Prostate gland (tissue), 2 donors: Measurements from ENCODE around the gene TAF4. TPM values are rescaled to one million over a fixed set of nuclear protein-coding genes. Genes with fewer than 3 reads are reported as not detected.

Experiments
- DNase-seq: peaks from one replicate; pipeline ENCODE4 v3.0.0-alpha.2; 2019; ENCODE audit warnings: low spot score
- H3K27ac ChIP-seq, 2 donors: fragments of 200-600 bp; sonication (generic); 2 replicates each; pipeline ENCODE4 v1.5.1; 2017 to 2019
- H3K27me3 ChIP-seq: fragments of 200-600 bp; sonication (generic); replicated peaks from 2 replicates; pipeline ENCODE4 v1.5.1; 2019; ENCODE audit not compliant: insufficient read depth
- H3K36me3 ChIP-seq, 2 donors: fragments of 200-600 bp; sonication (generic); 1 replicate in 1 of 2; 2 replicates in 1 of 2; pipeline versions ENCODE4 v1.5.1 to v1.8.1; 2017 to 2019
- H3K4me1 ChIP-seq: fragments of 200-600 bp; sonication (generic); replicated peaks from 2 replicates; pipeline ENCODE4 v1.5.1; 2019
- H3K4me3 ChIP-seq, 2 donors: fragments of 200-600 bp; sonication (generic); 2 replicates each; pipeline ENCODE4 v1.5.1; 2017 to 2019
- H3K9me3 ChIP-seq: fragments of 200-600 bp; sonication (generic); 2 replicates; pipeline ENCODE4 v1.5.1; 2017
- CTCF ChIP-seq, 4 experiments: fragments of 200-600 bp in 2 of 4; fragments of 450-650 bp in 2 of 4; sonication (generic) in 2 of 4; IDR thresholded peaks; 1 replicate in 3 of 4; 2 replicates in 1 of 4; pipeline ENCODE4 v1.5.1; 2016 to 2019; ENCODE audit warnings: antibody characterized with exemption in 4 of 4, mild to moderate bottlenecking in 2 of 4, moderate library complexity in 2 of 4
- POLR2A ChIP-seq: fragments of 450-650 bp; IDR thresholded peaks from one replicate; pipeline ENCODE4 v1.6.1; 2016; ENCODE audit warnings: antibody characterized with exemption, mild to moderate bottlenecking
- POLR2AphosphoS5 ChIP-seq: sonication (generic); formaldehyde crosslinking; IDR thresholded peaks from one replicate; pipeline ENCODE4 v1.6.1; 2017; ENCODE audit warnings: antibody characterized with exemption
- WGBS: methylation state at CpG from one replicate; pipeline ENCODE4 v1.1.5; 2018; 5-methylcytosine and 5-hydroxymethylcytosine counted together
- intact Hi-C: fragments of 100-400 bp; cut with DNase I; formaldehyde crosslinking; loops from one replicate; pipeline ENCODE4 v1.14.2; 2022
- total RNA-seq, 2 donors: library from RNA; depleted of rRNA; stranded (reverse); fragments of >200 nt; gene quantifications; one replicate each; pipeline ENCODE4 v1.1.0, GENCODE V29; 2016

The TAF4 gene
- total RNA-seq, 2 donors from 2014 or later = 19.9 to 57.1 TPM

- no peaks in the 10 kb centered on the region for H3K4me1 ChIP-seq
- WGBS = 92% methylated on average over 15 of the region's 15 CpGs
- no peak overlapping the region for H3K27ac ChIP-seq
- intact Hi-C loops = no loop called here
- H3K36me3 ChIP-seq = no peaks in the 10 kb centered on the region
- no peak for TF ChIP-seq POLR2A
- no peaks in the 10 kb centered on the region for H3K27me3 ChIP-seq
- no peak overlapping the region for H3K4me3 ChIP-seq
- DNase-seq = no peak
- no peaks in the 10 kb centered on the region for H3K9me3 ChIP-seq
Observed at GRCh38 chr20:62046431-62046830, 19.2 kb downstream of the TAF4 start.

GRCh38 chr20:62045529-62046285 is 20.0 kb downstream of the TAF4 start:
- H3K36me3 ChIP-seq = no peaks in the 10 kb centered on the region
- H3K27me3 ChIP-seq = no peaks in the 10 kb centered on the region
- H3K4me1 ChIP-seq = no peaks in the 10 kb centered on the region
- no peak for TF ChIP-seq POLR2AphosphoS5
- TF ChIP-seq CTCF (IDR thresholded peaks at IDR 0.05) = no peak
- no peak for TF ChIP-seq POLR2A
- no peak overlapping the region for H3K4me3 ChIP-seq
- H3K9me3 ChIP-seq = no peaks in the 10 kb centered on the region
- intact Hi-C loops = no loop called here
- no peak for DNase-seq
- H3K27ac ChIP-seq = no peak overlapping the region
- WGBS = 80% methylated on average over 22 of the region's 22 CpGs

- intact Hi-C loops = no loop called here
- Histone ChIP-seq H3K4me3 (no peak overlapping the region), H3K4me1 (no peaks in the 10 kb centered on the region), H3K36me3 (no peaks in the 10 kb centered on the region), H3K27ac (no peak overlapping the region), H3K27me3 (no peaks in the 10 kb centered on the region), H3K9me3 (no peaks in the 10 kb centered on the region)
- no peak for DNase-seq
- TF ChIP-seq POLR2A (no peak), POLR2AphosphoS5 (no peak), CTCF (IDR thresholded peaks at IDR 0.05) (no peak)
- 87% methylated on average over 20 of the region's 20 CpGs for WGBS
Observed at GRCh38 chr20:62045118-62045517, 20.6 kb downstream of the TAF4 start.

- DNase-seq = no peak
- H3K4me3 ChIP-seq = no peak overlapping the region
- H3K36me3 ChIP-seq = no peaks in the 10 kb centered on the region
- intact Hi-C loops = no loop called here
- 56% methylated on average over 6 of the region's 6 CpGs for WGBS
- no peaks in the 10 kb centered on the region for H3K9me3 ChIP-seq
- no peak overlapping the region for H3K27ac ChIP-seq
- H3K4me1 ChIP-seq = no peaks in the 10 kb centered on the region
- no peaks in the 10 kb centered on the region for H3K27me3 ChIP-seq
- TF ChIP-seq POLR2A (no peak), CTCF (IDR thresholded peaks at IDR 0.05) (no peak), POLR2AphosphoS5 (no peak)
Observed at GRCh38 chr20:62044631-62045030, 21.1 kb downstream of the TAF4 start.

DNA sequence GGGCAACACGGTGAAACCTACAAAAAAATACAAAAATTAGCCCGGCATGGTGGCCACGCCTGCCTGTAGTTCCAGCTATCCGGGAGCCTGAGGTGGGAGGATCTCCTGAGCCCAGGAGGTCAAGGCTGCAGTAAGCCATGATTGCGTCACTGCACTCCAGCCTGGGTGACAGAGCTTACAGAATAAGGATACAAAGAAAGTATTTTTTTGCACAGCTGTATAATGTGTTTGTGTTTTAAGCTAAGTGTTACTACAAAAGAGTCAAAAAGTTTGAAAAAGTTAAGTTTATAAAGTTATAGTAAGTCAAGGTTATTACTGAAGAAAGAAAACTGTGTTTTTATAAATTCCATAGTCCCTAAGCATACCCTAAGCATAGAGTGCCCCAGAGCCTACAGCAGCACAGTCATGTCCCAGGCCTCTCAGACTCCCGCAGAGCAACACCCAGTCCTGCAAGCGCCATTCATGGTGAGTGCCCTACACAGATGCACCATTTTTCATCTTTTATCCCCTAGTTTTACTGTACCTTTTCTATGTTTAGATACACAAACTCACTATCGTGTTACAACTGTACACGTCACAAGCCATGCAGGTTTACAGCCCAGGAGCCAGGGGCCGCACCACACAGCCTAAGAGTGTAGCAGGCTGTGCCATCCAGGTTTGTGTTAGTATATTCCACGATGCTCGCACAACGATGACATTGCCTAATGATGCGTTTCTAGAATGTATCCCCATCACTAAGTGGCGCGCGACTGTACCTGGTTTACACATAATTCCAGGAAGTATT is 22.4 kb downstream of the TAF4 start:
- Histone ChIP-seq H3K36me3 (no peaks in the 10 kb centered on the region), H3K27me3 (no peaks in the 10 kb centered on the region), H3K27ac (no peak overlapping the region), H3K9me3 (no peaks in the 10 kb centered on the region), H3K4me3 (no peak overlapping the region), H3K4me1 (no peaks in the 10 kb centered on the region)
- intact Hi-C loops = no loop called here
- WGBS = 76% methylated on average over 17 of the region's 17 CpGs
- DNase-seq = no peak
- TF ChIP-seq POLR2AphosphoS5 = no peak
- TF ChIP-seq CTCF (IDR thresholded peaks at IDR 0.05) = no peak
- no peak for TF ChIP-seq POLR2A
